SK-N-SH treated with all-trans-retinoic acid at 6 μM for 48 hours (cell line): Measurements from ENCODE around the gene GBX1.

Source experiments
- ATAC-seq: fragments of 200-7000 bp; cut with Tn5 transposase; 3 replicates; pipeline ENCODE4 v1.9.1; 2020; ENCODE audit warnings: mild to moderate bottlenecking, moderate library complexity
- ARNTL ChIP-seq: fragments of 450-650 bp; formaldehyde crosslinking; IDR thresholded peaks from 2 replicates; pipeline ENCODE4 v1.5.0; 2020; ENCODE audit warnings: low read depth, mild to moderate bottlenecking, moderate library complexity, borderline replicate concordance
- BACH2 ChIP-seq: fragments of 250-450 bp; sonication (Bioruptor Pico); IDR thresholded peaks from 2 replicates; pipeline ENCODE4 v1.9.0; 2021; ENCODE audit warnings: mild to moderate bottlenecking, borderline replicate concordance
- CREB5 ChIP-seq: fragments of 250-450 bp; sonication (Bioruptor Pico); IDR thresholded peaks from 2 replicates; pipeline ENCODE4 v1.5.1; 2020; ENCODE audit warnings: low read depth, mild to moderate bottlenecking, moderate library complexity
- CSDC2 ChIP-seq: fragments of 250-450 bp; sonication (Bioruptor Pico); IDR thresholded peaks from 2 replicates; pipeline ENCODE4 v1.5.0; 2020; ENCODE audit warnings: mild to moderate bottlenecking, moderate library complexity
- ESRRG ChIP-seq: fragments of 250-450 bp; sonication (Bioruptor Pico); IDR thresholded peaks from 2 replicates; pipeline ENCODE4 v1.6.1; 2021; ENCODE audit warnings: mild to moderate bottlenecking
- GLIS3 ChIP-seq: fragments of 250-450 bp; sonication (Bioruptor Pico); IDR thresholded peaks from 2 replicates; pipeline ENCODE4 v1.5.0; 2020; ENCODE audit warnings: mild to moderate bottlenecking, moderate library complexity
- ISL1 ChIP-seq: fragments of 250-450 bp; sonication (Bioruptor Pico); IDR thresholded peaks from 2 replicates; pipeline ENCODE4 v2.1.2; 2022; ENCODE audit warnings: mild to moderate bottlenecking, moderate library complexity
- OSR1 ChIP-seq: fragments of 250-450 bp; sonication (Bioruptor Pico); IDR thresholded peaks from 2 replicates; pipeline ENCODE4 v1.8.0; 2022; ENCODE audit warnings: moderate library complexity, mild to moderate bottlenecking, inconsistent platforms
- PPARA ChIP-seq: fragments of 250-450 bp; sonication (Bioruptor Pico); IDR thresholded peaks from 2 replicates; pipeline ENCODE4 v1.5.0; 2020; ENCODE audit warnings: mild to moderate bottlenecking, borderline replicate concordance
- RARB ChIP-seq: fragments of 250-450 bp; sonication (Bioruptor Pico); IDR thresholded peaks from 2 replicates; pipeline ENCODE4 v1.8.0; 2021; ENCODE audit warnings: mild to moderate bottlenecking, moderate library complexity
- SNAI2 ChIP-seq: fragments of 250-450 bp; sonication (Bioruptor Pico); IDR thresholded peaks from 2 replicates; pipeline ENCODE4 v1.5.0; 2020; ENCODE audit warnings: mild to moderate bottlenecking, moderate library complexity
- TCF4 ChIP-seq: fragments of 250-450 bp; sonication (Bioruptor Pico); IDR thresholded peaks from 2 replicates; pipeline ENCODE4 v1.8.0; 2021; ENCODE audit warnings: mild to moderate bottlenecking, moderate library complexity, borderline replicate concordance
- TOX ChIP-seq: fragments of 250-450 bp; sonication (Bioruptor Pico); IDR thresholded peaks from 2 replicates; pipeline ENCODE4 v1.8.0; 2021; ENCODE audit warnings: mild to moderate bottlenecking, moderate library complexity, borderline replicate concordance
- ZC3H10 ChIP-seq: fragments of 250-450 bp; sonication (Bioruptor Pico); IDR thresholded peaks from 2 replicates; pipeline ENCODE4 v1.5.1; 2021; ENCODE audit warnings: mild to moderate bottlenecking, moderate library complexity
- ZFP3 ChIP-seq: fragments of 250-450 bp; sonication (Bioruptor Pico); IDR thresholded peaks from 2 replicates; pipeline ENCODE4 v1.5.0; 2020; ENCODE audit warnings: mild to moderate bottlenecking, moderate library complexity
- ZFP30 ChIP-seq: fragments of 450-650 bp; formaldehyde crosslinking; IDR thresholded peaks from 2 replicates; pipeline ENCODE4 v1.5.0; 2022; ENCODE audit warnings: mild to moderate bottlenecking, moderate library complexity
- ZNF565 ChIP-seq: fragments of 450-650 bp; formaldehyde crosslinking; conservative IDR thresholded peaks from 2 replicates; pipeline ENCODE4 v1.5.0; 2020; ENCODE audit warnings: low read depth, mild to moderate bottlenecking, moderate library complexity
- ZNF70 ChIP-seq: fragments of 450-650 bp; formaldehyde crosslinking; IDR thresholded peaks from 2 replicates; pipeline ENCODE4 v1.5.0; 2020; ENCODE audit warnings: mild to moderate bottlenecking, moderate library complexity
- ZNF8 ChIP-seq: fragments of 450-650 bp; formaldehyde crosslinking; IDR thresholded peaks from 2 replicates; pipeline ENCODE4 v1.5.0; 2020; ENCODE audit warnings: mild to moderate bottlenecking, moderate library complexity
- TF ChIP-seq, protein P1 (sequence below): fragments of 250-450 bp; sonication (Bioruptor Pico); IDR thresholded peaks from 2 replicates; pipeline ENCODE4 v1.5.1; 2021; ENCODE audit warnings: mild to moderate bottlenecking, moderate library complexity
- TF ChIP-seq, protein P2 (sequence below): fragments of 250-450 bp; sonication (Bioruptor Pico); IDR thresholded peaks from 2 replicates; pipeline ENCODE4 v1.8.0; 2020; ENCODE audit warnings: mild to moderate bottlenecking, moderate library complexity, borderline replicate concordance
- TF ChIP-seq, protein P3 (sequence below): fragments of 250-450 bp; sonication (Bioruptor Pico); IDR thresholded peaks from 2 replicates; pipeline ENCODE4 v1.8.0; 2021; ENCODE audit warnings: low read depth, mild to moderate bottlenecking, moderate library complexity, borderline replicate concordance

GBX1 gene

GRCh38 chr7:151206914-151207313, 39.4 kb upstream of the GBX1 start:
- TF ChIP-seq, protein P1, sequence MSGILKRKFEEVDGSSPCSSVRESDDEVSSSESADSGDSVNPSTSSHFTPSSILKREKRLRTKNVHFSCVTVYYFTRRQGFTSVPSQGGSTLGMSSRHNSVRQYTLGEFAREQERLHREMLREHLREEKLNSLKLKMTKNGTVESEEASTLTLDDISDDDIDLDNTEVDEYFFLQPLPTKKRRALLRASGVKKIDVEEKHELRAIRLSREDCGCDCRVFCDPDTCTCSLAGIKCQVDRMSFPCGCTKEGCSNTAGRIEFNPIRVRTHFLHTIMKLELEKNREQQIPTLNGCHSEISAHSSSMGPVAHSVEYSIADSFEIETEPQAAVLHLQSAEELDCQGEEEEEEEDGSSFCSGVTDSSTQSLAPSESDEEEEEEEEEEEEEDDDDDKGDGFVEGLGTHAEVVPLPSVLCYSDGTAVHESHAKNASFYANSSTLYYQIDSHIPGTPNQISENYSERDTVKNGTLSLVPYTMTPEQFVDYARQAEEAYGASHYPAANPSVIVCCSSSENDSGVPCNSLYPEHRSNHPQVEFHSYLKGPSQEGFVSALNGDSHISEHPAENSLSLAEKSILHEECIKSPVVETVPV (CRISPR knock-in tag) = no peak
- TF ChIP-seq ZC3H10 (CRISPR knock-in tag) (no peak), GLIS3 (no peak), SNAI2 (CRISPR knock-in tag) (no peak), CREB5 (CRISPR knock-in tag) (no peak)
- TF ChIP-seq, protein P2, sequence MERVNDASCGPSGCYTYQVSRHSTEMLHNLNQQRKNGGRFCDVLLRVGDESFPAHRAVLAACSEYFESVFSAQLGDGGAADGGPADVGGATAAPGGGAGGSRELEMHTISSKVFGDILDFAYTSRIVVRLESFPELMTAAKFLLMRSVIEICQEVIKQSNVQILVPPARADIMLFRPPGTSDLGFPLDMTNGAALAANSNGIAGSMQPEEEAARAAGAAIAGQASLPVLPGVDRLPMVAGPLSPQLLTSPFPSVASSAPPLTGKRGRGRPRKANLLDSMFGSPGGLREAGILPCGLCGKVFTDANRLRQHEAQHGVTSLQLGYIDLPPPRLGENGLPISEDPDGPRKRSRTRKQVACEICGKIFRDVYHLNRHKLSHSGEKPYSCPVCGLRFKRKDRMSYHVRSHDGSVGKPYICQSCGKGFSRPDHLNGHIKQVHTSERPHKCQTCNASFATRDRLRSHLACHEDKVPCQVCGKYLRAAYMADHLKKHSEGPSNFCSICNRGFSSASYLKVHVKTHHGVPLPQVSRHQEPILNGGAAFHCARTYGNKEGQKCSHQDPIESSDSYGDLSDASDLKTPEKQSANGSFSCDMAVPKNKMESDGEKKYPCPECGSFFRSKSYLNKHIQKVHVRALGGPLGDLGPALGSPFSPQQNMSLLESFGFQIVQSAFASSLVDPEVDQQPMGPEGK (CRISPR knock-in tag) = no peak
- ATAC-seq = no peak

DNA sequence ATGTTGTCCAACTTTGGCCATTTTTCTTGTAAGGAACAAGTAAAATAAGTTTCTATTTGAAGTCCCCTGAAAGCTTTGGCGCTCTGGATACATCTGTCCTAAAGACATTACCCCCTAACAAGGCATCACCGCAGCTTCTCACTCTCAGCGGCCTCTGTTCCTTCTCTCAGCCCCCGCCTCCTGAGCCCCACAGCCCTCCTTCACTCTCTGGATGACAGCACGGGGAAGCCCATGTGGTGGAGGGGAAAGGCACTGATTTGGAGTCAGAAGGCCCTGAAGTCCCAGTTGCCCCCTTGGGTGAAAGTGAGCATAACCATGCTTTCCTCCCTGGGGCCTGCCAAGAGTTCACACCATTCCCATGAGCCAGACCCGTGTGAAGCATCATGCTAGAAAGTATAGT, 38.2 kb upstream of the GBX1 start:
- ATAC-seq = no peak
- TF ChIP-seq, protein P2 (CRISPR knock-in tag) = no peak
- TF ChIP-seq ZC3H10 (CRISPR knock-in tag) (no peak), SNAI2 (CRISPR knock-in tag) (no peak), CREB5 (CRISPR knock-in tag) (no peak), ESRRG (CRISPR knock-in tag) (no peak), ZFP30 (CRISPR knock-in tag) (no peak), GLIS3 (no peak), ZFP3 (no peak), PPARA (CRISPR knock-in tag) (no peak), OSR1 (CRISPR knock-in tag) (no peak), CSDC2 (CRISPR knock-in tag) (no peak), TCF4 (CRISPR knock-in tag) (no peak), ARNTL (CRISPR knock-in tag) (no peak), ZNF8 (no peak), TOX (CRISPR knock-in tag) (no peak), ZNF565 (CRISPR knock-in tag) (no peak), RARB (CRISPR knock-in tag) (no peak), ZNF70 (CRISPR knock-in tag) (no peak), ISL1 (CRISPR knock-in tag) (no peak)

DNA sequence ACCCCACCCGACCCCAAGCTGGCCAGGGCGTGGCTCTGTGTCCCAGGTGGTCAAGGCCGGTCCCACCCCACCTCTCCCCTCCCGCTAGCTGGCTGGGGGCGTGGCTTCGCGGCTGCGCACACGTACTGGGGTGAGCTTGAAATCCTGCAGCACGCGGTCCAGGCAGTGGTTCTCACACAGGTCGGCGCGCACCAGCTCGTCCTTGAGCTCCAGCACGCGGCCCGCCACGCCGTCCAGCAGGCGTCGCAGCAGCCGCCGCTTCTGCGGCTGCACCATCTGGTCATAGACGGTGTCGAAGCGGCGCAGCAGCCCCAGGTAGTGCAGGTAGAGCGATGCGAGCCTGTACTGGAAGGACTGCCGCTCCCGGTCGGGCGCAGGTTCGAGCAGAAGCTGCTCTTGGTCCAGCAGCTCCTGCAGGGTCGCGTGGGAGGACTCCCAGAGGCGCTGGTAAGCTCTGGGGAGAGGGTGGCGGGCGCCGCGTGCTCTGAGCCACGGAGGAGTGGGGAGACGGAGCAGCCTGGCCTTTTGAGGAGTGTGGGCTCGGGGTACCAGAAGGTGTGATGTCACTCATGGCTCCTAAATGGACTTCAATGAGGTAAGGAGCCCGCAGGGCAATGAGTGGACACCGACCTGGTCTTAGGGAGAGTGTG, 37.0 kb upstream of the GBX1 start:
- ATAC-seq = no peak
- TF ChIP-seq ESRRG (CRISPR knock-in tag) = no peak
- TF ChIP-seq ZNF565 (CRISPR knock-in tag) = no peak
- no peak for TF ChIP-seq PPARA (CRISPR knock-in tag)
- no peak for TF ChIP-seq BACH2 (CRISPR knock-in tag)
- TF ChIP-seq ZFP30 (CRISPR knock-in tag) = no peak
- no peak for TF ChIP-seq ZC3H10 (CRISPR knock-in tag)
- no peak for TF ChIP-seq ISL1 (CRISPR knock-in tag)
- TF ChIP-seq TOX (CRISPR knock-in tag) = no peak
- TF ChIP-seq, protein P1 (CRISPR knock-in tag) = no peak
- TF ChIP-seq OSR1 (CRISPR knock-in tag) = no peak
- TF ChIP-seq ZFP3 = no peak
- TF ChIP-seq, protein P2 (CRISPR knock-in tag) = no peak
- no peak for TF ChIP-seq RARB (CRISPR knock-in tag)
- no peak for TF ChIP-seq GLIS3
- TF ChIP-seq, protein P3, sequence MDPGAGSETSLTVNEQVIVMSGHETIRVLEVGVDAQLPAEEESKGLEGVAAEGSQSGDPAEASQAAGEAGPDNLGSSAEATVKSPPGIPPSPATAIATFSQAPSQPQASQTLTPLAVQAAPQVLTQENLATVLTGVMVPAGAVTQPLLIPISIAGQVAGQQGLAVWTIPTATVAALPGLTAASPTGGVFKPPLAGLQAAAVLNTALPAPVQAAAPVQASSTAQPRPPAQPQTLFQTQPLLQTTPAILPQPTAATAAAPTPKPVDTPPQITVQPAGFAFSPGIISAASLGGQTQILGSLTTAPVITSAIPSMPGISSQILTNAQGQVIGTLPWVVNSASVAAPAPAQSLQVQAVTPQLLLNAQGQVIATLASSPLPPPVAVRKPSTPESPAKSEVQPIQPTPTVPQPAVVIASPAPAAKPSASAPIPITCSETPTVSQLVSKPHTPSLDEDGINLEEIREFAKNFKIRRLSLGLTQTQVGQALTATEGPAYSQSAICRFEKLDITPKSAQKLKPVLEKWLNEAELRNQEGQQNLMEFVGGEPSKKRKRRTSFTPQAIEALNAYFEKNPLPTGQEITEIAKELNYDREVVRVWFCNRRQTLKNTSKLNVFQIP (CRISPR knock-in tag) = no peak
- no peak for TF ChIP-seq CSDC2 (CRISPR knock-in tag)
